H7 (cell line): ENCODE results near the gene MAP6D1. TPM values are rescaled to one million over a fixed set of nuclear protein-coding genes. Genes with fewer than 3 reads are reported as not detected.

Experiments used
- DNase-seq: peaks from one replicate; pipeline ENCODE4 v3.0.0; 2012
- H3K27me3 ChIP-seq: 2 replicates; pipeline ENCODE4 v1.6.0; 2011; ENCODE audit warnings: mild to moderate bottlenecking, low read length; ENCODE audit not compliant: control insufficient read depth, insufficient read depth
- H3K36me3 ChIP-seq: replicated peaks from 2 replicates; pipeline ENCODE4 v1.5.1; 2011; ENCODE audit warnings: low read length; ENCODE audit not compliant: control insufficient read depth, insufficient read depth
- H3K4me3 ChIP-seq: 2 replicates; pipeline ENCODE4 v1.5.1; 2011; ENCODE audit warnings: low read depth, mild to moderate bottlenecking, control low read depth, low read length, moderate library complexity; ENCODE audit not compliant: insufficient read depth
- total RNA-seq: library from RNA; depleted of rRNA; stranded (reverse); fragments of >200 nt; shearing (Covaris generic); gene quantifications from 2 replicates; pipeline ENCODE4 v1.2.3, GENCODE V29; 2014

Gene MAP6D1
- total RNA-seq, 1 experiment from 2014 or later: 4.4 TPM

DNA sequence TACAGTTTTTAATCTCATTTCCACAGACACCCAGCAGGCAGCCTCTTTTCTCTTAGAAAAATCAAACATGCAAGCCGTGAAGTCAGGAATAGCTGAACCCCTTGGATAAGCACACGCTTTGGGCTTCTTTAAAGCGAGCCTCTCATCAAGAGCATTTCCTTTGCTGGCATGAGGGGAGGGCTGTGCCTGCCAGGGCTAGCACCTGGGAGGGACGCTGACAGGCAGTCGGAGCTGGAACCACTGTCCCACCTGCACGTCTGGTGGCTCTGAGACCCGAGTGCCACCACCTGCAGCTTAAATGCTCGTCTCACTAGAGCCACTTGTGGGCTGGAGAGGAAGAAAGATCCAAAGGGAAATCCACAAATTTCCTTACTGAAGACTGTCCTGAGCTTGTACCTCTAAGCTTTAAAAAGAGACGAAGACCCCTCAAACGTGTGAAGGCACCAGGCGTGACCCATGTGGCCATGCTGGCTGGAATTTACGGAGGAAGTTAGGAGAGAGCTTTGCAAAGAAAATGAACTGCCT lies 9.4 kb downstream of the MAP6D1 start:
- no peak overlapping the region for H3K4me3 ChIP-seq
- H3K36me3 ChIP-seq: peaks cover 2% of the 10 kb centered on the region
- peak; percentile 42 for DNase-seq
- no peaks in the 10 kb centered on the region for H3K27me3 ChIP-seq

DNA sequence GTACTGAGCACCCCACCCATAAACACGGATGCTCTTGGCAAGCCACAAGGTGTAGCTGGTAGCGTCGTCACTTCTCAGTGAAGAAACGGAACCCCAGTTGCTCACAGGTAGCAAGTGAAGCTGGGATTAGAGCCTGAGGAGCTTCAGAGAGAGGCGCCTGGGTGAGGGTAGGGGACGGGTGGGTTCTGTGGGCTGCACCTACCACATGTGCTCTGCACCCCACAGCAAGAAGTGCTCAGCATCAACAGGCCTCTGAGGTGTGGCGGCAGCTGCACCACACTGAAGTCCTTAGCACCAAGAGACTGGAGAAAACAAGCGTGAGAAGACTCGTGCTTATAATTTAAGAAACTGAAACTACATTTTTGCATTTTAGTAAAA lies 9.8 kb downstream of the MAP6D1 start:
- DNase-seq: peak; percentile 51
- H3K4me3 ChIP-seq: no peak overlapping the region
- peaks cover 6% of the 10 kb centered on the region for H3K36me3 ChIP-seq
- H3K27me3 ChIP-seq: no peaks in the 10 kb centered on the region

DNA sequence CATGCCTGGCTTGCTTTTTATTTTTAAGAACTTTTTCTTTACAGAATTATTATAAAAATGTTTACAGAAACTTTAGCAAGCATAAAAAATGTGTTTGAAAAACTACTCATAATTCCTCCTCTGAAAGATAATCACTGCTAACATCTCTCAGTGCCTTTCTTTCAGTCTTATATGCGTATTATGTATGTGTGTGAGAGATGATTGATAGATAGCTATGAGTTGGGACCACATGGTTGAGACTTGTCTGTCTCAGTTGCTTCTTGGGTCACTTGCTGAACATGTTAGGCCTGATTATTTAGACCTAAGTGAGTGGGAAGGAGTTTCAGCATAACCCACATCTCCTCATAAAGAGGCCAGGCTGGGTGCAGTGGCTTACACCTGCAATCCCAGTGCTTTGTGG lies 11.1 kb downstream of the MAP6D1 start:
- peaks cover 9% of the 10 kb centered on the region for H3K36me3 ChIP-seq
- no peaks in the 10 kb centered on the region for H3K27me3 ChIP-seq
- no peak overlapping the region for H3K4me3 ChIP-seq
- no peak for DNase-seq

DNA sequence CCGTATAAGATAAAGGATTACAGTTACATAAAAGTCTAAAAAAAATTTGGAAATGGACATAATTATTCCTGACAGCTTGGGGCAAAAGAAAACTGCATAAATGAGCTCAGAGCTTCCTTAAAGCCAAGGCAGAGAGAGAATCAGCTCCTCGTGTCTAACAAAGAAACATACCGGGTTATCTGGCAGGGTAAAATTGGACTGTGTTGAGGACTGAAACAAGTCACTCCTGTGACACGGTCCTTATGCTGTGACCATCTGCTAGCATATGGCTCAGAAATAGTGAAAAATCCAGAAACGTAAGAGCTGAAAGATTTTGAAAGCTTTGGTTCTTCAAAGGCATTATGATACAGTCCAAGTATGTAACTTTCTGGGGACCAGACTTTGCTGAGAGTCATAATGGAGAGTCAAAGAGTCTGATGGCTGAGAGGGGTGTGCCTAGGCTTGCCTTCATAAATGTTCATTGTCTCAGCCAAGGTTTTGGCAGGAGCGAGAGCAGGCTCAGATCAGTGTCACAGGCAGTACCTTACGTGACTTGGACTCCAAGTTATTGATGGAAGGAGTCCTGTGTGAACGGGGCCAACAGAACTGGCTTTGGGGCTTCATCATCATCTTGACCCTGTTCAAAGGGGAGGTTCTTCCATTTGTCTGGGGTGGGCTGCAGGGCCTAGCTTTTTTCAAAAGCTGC lies 12.5 kb downstream of the MAP6D1 start:
- Histone ChIP-seq H3K27me3 (no peaks in the 10 kb centered on the region), H3K4me3 (no peak overlapping the region), H3K36me3 (peaks cover 15% of the 10 kb centered on the region)
- no peak for DNase-seq

DNA sequence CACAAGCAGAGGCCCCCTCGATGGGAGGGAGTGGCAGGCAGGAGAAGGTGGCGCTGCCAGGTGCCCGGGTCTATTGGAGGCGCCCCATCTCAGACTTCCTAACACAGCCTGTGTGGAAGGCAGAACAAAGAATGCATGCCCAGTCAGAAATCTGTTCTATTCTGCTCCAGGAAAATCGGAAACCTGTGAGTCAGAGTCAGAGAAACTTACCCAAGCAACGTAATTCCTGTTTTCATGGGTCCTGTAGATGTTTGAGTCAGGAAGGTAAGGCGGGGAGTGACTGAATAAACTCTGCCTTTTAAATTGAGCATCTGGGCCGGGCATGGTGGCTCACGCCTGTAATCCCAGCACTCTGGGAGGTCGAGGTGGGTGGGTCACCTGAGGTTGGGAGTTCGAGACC lies 13.7 kb downstream of the MAP6D1 start:
- Histone ChIP-seq H3K36me3 (peaks cover 23% of the 10 kb centered on the region), H3K27me3 (no peaks in the 10 kb centered on the region), H3K4me3 (no peak overlapping the region)
- DNase-seq: no peak

DNA sequence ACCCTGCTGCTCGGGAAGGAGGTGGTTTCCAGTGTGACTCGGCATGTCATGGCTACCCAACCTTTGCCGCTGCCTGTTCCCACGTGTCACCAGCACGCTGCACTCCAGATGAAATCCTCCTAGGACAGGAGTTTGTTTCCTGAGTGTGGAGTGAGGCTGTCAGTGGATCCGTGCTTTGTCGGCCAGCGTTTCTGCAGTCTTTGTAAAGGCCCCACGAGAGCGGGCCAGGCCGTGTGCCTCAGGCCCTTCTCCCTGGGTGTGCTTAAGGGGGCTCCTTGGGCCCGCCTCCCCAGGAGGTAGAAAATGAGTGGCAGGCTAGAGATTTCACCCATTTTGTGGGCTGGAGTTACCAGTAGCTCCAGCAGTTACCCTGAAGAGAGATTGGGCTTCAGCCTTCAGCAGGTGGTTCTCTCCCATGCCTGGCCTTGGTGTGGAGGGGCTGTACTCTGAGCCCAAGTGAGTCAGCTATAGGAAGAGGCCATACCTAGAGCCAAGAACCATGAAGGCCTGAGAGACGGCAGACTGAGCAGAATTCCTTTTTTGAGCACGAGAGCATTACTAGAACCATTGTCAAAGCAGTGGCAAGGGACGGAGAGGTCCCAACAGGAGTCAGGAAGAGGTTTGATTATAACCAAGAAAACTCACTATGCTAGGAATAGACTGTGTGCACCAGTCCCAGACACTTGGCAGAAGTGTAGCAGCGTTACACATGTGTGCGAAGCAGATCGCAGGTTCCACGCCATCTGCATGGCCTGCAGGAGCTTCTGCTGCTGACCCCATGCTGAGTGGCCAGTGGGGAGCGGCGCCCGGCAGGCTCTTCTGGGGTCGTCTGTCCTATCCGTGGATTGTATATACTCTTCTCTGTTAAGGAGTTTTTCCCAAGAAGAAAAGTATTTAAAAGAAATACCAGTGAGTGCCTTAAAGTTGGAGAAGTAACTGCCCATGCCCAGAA lies 14.5 kb downstream of the MAP6D1 start:
- Histone ChIP-seq H3K27me3 (no peaks in the 10 kb centered on the region), H3K36me3 (peaks cover 27% of the 10 kb centered on the region)
- no peak for DNase-seq

DNA sequence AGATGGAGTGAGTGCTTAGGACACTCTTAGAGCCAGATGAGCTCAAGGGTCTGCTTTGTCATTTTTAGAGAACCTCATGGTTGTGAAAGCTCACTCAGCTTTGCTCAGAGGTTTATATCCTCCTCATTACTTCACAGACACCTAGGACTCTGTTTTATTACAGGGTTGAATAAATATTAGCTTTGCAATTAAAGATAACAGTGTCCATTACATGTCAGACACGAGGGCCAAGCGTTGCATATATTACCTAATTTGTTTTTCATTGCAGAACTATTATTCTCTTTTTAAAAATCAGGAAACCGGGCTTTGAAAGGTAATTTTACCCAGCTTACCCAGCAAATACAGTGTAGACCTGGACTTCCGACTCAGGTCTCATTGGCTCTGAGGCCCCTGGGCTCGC lies 16.1 kb downstream of the MAP6D1 start:
- no peak for DNase-seq
- Histone ChIP-seq H3K27me3 (no peaks in the 10 kb centered on the region), H3K36me3 (peaks cover 36% of the 10 kb centered on the region), H3K4me3 (no peak overlapping the region)

More for the DNA sequence above, 14.5 kb downstream of the MAP6D1 start:
- no peak overlapping the region for H3K4me3 ChIP-seq

DNA sequence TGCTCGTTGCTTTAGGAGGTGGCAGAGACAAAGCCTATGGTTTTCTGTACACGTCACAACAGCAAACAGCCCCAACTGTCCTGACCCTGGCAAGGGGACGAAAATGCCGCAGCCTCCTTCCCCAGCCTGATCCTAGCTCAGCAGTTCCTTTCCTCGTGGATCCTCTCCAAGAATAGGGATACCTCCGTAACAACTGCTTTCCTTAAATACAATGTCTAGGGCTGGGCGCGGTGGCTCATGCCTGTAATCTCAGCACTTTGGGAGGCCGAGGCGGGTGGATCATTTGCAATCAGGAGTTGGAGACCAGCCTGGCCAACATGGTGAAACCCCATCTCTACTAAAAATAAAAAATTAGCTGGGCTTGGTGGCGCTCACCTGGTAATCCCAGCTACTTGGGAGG lies 17.0 kb downstream of the MAP6D1 start:
- DNase-seq: no peak
- no peak overlapping the region for H3K4me3 ChIP-seq
- H3K27me3 ChIP-seq: no peaks in the 10 kb centered on the region
- peaks cover 41% of the 10 kb centered on the region for H3K36me3 ChIP-seq

DNA sequence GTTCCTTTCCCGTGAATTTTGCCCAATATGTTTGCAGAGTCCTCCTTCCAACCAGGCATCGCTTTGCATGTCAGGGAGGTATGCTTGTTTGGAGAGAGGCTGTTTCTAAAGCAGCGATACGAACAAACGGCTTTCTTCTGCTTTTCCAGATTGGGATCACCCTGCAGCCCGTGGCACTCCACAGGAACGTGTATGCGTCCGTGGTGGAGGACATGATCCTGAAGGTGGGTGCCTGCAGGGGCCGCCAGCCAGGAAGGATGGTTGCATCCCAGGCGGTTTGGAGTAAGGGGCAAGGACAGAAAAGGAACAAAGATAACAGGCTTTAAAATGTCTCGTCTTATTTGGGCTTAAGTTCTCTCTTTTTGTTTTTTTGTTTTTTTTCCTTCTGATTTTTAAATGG lies 17.5 kb downstream of the MAP6D1 start:
- H3K36me3 ChIP-seq: peaks cover 46% of the 10 kb centered on the region
- no peak overlapping the region for H3K4me3 ChIP-seq
- DNase-seq: no peak
- H3K27me3 ChIP-seq: no peaks in the 10 kb centered on the region

DNA sequence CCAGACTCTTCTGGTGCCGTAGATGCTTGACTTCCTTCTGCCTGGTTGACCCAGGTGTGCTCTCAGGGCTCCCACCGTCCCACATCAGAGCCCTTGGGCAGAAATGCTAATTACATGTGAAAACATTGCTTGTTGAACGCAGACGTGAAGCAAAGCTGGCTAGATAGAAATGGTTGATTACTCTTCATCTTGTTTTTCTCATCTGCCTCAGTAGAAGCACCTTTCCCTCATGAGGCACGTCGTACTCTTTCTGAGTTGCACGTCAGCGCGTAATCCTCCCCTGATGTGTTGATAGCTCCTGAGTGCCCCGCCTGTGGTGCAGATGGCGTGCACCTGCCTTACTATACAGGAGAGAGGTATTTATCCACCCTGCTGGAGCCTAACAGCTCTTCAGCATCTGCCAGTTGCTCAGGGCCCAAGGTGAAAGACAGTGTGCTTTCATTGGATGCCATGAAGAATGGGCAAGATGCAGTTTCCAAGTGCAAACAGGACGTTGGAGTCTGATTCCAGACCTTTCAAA lies 18.1 kb downstream of the MAP6D1 start:
- no peaks in the 10 kb centered on the region for H3K27me3 ChIP-seq
- DNase-seq: no peak
- H3K4me3 ChIP-seq: no peak overlapping the region
- peaks cover 48% of the 10 kb centered on the region for H3K36me3 ChIP-seq

DNA sequence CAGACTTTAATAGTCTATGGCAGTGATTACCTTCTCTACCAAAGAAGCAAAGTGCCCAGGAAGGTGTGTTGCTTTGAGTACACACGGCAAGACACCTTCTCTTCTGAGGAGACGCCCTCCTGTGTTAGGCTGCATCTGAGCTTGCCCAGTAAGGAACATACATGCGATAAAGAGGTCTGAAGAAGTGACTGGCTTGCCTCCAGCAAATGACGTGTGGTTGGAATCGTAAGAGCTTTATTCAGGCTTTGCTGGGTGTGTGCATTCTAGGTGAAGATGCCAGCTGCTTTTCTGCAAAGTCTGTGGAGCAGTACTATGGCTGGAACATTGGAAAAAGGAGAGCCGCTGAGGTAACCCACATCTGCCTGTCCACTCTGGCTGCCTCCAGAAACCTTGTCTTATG lies 22.4 kb downstream of the MAP6D1 start:
- no peak overlapping the region for H3K4me3 ChIP-seq
- no peak for DNase-seq
- H3K27me3 ChIP-seq: no peaks in the 10 kb centered on the region
- peaks cover 63% of the 10 kb centered on the region for H3K36me3 ChIP-seq

DNA sequence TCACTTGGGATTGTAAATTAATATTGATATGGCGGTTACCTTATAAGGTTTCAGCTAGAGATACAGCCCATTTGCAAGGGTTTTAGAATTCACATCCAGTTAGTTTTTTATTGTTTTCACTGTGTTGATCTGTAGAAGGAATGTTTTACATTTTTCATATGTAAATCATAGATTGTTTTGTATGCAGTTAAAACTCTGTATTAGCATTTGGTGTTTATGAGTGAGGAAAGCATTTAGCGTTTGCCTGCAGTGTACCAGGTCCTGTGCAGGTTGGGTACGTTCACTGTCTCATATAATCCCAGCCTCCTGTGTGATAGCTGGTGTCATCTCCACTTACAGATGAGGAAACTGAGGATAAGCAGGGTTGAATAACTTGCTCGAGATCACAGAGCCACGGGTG lies 23.8 kb downstream of the MAP6D1 start:
- no peak for DNase-seq
- H3K27me3 ChIP-seq: no peaks in the 10 kb centered on the region
- H3K4me3 ChIP-seq: no peak overlapping the region
- peaks cover 57% of the 10 kb centered on the region for H3K36me3 ChIP-seq

DNA sequence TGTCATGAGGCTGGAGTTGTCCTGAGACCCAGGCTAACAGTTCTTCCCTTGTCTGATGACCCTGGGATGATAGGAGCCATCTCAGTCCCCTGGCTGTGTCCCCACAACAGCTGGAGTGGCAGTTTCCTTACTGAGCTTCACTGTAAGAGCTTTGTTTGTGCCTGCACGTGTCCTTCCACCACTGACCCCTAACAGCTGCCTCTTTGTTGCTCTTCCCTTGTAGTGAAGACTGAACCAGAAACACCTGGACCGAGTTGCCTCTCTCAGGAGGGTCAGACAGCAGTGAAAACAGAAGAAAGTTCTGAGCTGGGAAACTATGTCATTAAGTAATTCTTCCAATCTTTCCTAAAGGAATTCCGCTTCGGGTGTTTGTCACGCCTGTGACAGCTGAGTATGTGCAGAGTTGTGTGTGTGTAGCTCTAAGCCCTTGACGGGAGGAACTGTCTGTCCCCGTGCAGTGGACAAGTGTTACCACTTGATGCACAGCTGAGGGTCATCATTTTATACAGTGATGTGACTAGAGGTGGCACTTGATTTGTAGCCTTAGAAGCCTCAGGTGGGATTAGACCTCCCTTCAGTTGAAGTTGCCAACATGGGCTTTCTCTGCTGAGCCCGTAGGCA lies 25.0 kb downstream of the MAP6D1 start:
- H3K4me3 ChIP-seq: no peak overlapping the region
- no peaks in the 10 kb centered on the region for H3K27me3 ChIP-seq
- peaks cover 49% of the 10 kb centered on the region for H3K36me3 ChIP-seq
- no peak for DNase-seq

DNA sequence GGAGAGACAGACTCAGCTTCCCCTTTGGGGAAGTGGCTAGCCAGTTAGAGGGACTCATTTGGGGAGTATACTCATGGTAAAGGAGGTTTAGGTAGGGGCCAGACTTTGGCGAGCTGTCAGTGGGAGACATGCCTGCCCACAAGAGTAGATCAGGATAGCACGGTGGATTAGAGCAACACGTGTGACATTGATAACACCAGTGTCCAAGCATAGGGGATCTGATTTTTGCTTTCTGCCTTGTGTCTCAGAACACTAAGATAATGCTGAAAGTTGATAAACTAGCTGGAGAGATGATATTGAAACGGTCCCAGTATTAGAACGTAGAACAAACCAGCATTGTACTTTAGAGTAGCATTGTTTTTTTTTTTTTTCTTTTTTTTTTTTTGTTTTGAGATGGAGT lies 25.9 kb downstream of the MAP6D1 start:
- no peak overlapping the region for H3K4me3 ChIP-seq
- DNase-seq: no peak
- peaks cover 45% of the 10 kb centered on the region for H3K36me3 ChIP-seq
- no peaks in the 10 kb centered on the region for H3K27me3 ChIP-seq
